ENCODE data around the gene SLC35F1.

SLC35F1 gene

GRCh38 chr6:118292558-118292957 lies 385.5 kb downstream of the SLC35F1 start:
- H3K4me3 ChIP-seq (ENCODE audit: low read depth, low read length): no peak overlapping the region
- H3K36me3 ChIP-seq: no peaks in the 10 kb centered on the region
- TF ChIP-seq, protein P1, sequence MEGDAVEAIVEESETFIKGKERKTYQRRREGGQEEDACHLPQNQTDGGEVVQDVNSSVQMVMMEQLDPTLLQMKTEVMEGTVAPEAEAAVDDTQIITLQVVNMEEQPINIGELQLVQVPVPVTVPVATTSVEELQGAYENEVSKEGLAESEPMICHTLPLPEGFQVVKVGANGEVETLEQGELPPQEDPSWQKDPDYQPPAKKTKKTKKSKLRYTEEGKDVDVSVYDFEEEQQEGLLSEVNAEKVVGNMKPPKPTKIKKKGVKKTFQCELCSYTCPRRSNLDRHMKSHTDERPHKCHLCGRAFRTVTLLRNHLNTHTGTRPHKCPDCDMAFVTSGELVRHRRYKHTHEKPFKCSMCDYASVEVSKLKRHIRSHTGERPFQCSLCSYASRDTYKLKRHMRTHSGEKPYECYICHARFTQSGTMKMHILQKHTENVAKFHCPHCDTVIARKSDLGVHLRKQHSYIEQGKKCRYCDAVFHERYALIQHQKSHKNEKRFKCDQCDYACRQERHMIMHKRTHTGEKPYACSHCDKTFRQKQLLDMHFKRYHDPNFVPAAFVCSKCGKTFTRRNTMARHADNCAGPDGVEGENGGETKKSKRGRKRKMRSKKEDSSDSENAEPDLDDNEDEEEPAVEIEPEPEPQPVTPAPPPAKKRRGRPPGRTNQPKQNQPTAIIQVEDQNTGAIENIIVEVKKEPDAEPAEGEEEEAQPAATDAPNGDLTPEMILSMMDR (IDR thresholded peaks at IDR 0.05; ENCODE audit: low read depth, low read length): no peak
- no peaks in the 10 kb centered on the region for H3K9me3 ChIP-seq
- no peaks in the 10 kb centered on the region for H3K27me3 ChIP-seq
- DNase-seq: no peak
- H3K4me1 ChIP-seq: no peaks in the 10 kb centered on the region

- Histone ChIP-seq H3K4me1 (no peaks in the 10 kb centered on the region), H3K4me3 (ENCODE audit: low read depth, low read length) (no peak overlapping the region), H3K9me3 (no peaks in the 10 kb centered on the region), H3K36me3 (no peaks in the 10 kb centered on the region), H3K27me3 (no peaks in the 10 kb centered on the region)
- TF ChIP-seq, protein P1 (IDR thresholded peaks at IDR 0.05; ENCODE audit: low read depth, low read length): no peak
- no peak for DNase-seq
Observed at GRCh38 chr6:118294906-118295305, 387.8 kb downstream of the SLC35F1 start.

DNA sequence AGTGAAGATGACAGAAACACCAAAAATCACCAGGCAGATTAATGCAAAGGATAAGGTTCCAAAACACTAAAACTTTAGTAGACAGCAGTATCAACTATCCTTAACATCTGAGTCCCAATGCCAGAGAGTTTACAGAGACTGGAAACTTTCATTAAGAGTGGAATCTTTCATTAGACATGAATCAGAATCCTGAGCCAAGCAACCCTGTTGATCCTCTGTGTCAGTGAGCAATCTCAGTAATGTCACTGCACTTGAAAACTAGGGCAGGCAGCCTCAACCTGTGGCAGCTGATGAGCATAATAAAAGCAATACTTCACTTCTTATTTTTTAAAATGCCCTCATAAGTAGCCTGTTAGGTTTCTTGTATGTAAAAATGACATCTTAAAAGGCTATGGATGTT lies 388.3 kb downstream of the SLC35F1 start:
- Histone ChIP-seq H3K27me3 (no peaks in the 10 kb centered on the region), H3K4me3 (ENCODE audit: low read depth, low read length) (no peak overlapping the region), H3K36me3 (no peaks in the 10 kb centered on the region), H3K4me1 (no peaks in the 10 kb centered on the region), H3K9me3 (no peaks in the 10 kb centered on the region)
- TF ChIP-seq, protein P1 (IDR thresholded peaks at IDR 0.05; ENCODE audit: low read depth, low read length): no peak
- DNase-seq: no peak

GRCh38 chr6:118296129-118296901 lies 389.3 kb downstream of the SLC35F1 start:
- Histone ChIP-seq H3K9me3 (no peaks in the 10 kb centered on the region), H3K27me3 (no peaks in the 10 kb centered on the region), H3K4me1 (no peaks in the 10 kb centered on the region), H3K4me3 (ENCODE audit: low read depth, low read length) (no peak overlapping the region), H3K36me3 (no peaks in the 10 kb centered on the region)
- no peak for DNase-seq
- TF ChIP-seq, protein P1 (IDR thresholded peaks at IDR 0.05; ENCODE audit: low read depth, low read length): no peak

- Histone ChIP-seq H3K4me3 (ENCODE audit: low read depth, low read length) (no peak overlapping the region), H3K36me3 (no peaks in the 10 kb centered on the region), H3K4me1 (no peaks in the 10 kb centered on the region), H3K27me3 (no peaks in the 10 kb centered on the region), H3K9me3 (no peaks in the 10 kb centered on the region)
- DNase-seq: no peak
- TF ChIP-seq, protein P1 (IDR thresholded peaks at IDR 0.05; ENCODE audit: low read depth, low read length): no peak
Observed at GRCh38 chr6:118297821-118298220, 390.8 kb downstream of the SLC35F1 start.
